Anterior cingulate cortex (tissue), 58 donors: ENCODE data around the gene MEIS2.

Source experiments
- DNase-seq, 58 donors: peaks; one replicate each; lab custom pipeline; 2025; lab: John Stamatoyannopoulos, UW

Gene MEIS2

DNA sequence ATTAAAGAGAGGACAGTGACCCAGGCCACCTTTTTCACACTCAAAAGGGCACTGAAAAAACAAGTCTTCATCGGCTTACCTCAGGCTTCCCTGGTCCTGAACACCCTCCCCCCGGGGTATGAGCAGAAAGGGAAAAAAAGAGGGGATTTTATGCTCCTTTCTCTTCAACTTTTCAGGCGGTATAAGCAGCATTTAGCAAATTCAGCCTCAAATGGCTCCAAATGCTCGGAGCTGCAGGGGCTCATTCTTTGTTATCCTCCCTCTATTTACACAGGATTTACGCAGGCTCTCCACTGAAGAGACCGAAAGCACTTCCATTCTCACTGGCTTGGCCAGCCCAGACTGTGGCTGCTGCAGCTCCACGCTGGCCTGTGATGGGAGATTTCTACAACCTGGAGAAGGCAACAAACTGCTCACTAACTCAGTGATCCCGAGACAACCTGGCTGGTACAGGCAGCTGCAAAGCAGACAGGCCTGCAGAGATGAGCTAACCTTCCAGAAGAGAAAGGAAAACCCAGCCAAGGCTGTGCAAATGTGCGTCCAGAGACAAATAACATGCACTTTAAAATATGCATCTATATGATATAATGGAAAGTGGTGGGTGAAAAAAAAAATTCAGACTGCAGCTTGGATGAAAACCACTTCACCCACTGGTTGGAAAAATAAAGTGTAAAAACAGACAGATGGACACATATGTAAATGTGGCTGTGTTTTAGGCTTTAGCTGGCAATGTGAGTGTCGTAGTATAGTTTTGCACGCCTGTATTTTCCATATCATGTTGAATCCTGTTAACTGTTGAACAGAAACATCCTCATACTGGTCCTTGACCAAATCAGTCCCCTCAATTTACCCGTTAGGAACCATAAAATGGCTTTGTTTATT lies 54.2 kb downstream of the MEIS2 start:
- DNase-seq = peak in 26 of 58 donors; percentile 0 to 41 (median 17)

DNA sequence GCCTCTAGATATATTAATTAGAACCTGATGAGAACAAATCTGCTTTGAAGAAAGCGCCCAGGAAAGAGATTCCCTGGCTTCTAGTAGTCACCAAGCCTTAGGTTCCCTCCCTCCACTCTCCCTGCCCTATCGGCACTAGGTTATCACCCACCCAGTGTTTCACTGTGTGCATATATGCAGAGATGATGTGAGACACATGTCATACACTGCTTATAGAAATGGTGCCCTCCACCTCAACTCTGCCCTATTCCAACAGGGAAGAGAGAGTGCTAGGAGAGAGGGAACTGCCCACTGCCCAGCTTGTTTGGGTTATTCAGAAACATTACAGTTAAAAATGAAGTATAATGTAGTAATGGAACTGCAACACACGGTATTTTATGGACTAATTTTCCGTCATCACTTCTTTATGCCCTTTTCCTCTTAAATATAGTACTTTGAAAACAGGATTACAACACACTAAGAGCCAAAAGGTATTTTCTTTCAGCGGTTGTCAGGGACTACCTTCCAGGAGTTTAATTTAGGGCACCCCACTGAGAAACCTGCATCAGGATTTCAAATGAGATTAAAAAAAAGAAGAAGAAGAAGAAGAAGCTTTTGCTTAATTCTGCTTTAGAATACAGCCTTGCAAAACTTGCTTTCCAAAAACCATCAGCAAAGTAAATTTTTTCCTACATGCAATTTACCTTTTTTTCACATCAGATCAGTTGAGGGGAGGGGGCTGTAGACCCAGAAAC lies 55.3 kb downstream of the MEIS2 start:
- DNase-seq = no peak

DNA sequence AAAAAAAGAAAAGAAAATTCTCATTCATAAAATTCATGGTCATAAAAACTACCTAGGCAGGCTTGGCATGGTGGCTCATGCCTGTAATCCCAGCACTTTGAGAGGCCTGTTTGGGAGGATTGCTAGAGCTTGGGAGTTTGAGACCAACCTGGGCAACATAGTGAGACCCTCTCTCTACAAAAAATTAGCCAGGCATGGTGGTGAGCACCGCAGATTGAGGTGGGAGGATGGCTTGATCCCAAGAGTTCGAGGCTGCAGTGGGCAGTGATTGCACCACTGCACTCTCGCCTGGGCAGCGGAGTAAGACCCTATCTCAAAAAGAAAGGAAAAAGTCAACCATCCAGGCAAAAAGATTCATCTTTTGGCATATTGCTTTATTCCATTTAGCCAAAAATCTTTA lies 58.5 kb downstream of the MEIS2 start:
- DNase-seq = no peak

DNA sequence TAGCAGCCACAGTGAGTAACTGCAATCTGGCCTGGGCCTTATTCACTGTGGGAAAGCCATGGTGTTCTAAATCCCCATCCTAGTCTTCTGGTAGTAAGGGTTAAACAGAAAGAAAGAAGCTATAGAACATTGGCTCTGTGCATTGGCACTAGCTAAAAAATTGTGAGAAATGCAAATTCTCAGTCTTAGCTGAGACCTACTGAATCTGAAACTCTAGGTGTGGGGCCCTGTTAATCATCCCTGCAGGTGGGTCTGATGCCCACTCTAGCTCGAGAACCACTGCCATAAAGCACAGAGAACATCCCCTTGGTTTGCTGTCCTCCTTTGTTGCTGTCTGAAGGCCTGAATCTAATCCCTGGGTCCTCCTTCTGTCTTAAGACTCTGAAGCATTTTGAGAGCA lies 59.3 kb downstream of the MEIS2 start:
- no peak for DNase-seq

DNA sequence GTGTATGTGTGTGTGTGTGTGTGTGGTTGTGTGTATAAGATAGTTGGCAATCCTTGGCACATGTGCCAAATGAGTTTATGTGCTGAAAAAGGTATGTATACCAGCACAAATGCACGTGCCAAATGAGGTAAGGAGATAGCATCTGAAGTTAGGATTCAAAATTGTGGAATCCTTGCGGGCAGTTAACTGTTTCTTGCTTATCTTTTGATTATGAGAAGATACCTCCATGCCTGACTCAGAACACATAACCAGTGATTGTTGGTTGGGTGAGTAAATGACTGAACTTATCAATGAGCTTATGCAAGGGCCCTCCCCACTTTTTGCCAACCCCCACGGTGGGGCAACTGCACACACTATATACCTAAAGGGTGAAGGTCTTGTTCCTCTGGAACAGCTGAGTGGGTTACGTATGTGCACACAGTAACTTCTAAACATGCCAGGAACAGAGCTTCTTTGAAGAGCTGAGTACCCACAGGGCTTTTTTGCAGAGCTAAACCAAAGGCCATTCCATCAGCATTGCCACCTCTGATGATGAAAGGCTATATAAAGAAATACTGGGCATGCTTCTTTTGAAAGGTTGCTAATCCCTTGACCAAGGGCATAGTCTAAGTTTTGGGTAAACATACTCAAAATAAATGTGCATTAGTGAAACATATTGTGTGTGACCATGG lies 60.1 kb downstream of the MEIS2 start:
- no peak for DNase-seq

DNA sequence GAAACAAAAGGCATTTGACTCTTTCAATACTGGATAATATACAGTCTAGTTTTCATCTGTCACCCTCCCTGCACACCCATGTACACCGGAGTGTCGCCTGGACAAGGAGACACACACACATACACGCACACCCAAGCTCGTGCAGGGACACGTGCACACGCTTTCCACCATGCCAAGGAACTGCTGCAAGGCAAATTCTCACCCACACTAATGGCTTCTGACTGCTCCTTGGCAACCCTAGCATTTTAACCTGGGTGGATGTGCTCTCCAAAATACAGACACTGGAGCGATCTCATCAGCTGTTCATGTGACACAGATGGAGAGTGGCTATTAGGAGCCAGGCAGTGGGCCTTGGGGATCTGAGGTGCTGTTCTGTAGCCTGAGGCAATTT lies 61.6 kb downstream of the MEIS2 start:
- DNase-seq = no peak

DNA sequence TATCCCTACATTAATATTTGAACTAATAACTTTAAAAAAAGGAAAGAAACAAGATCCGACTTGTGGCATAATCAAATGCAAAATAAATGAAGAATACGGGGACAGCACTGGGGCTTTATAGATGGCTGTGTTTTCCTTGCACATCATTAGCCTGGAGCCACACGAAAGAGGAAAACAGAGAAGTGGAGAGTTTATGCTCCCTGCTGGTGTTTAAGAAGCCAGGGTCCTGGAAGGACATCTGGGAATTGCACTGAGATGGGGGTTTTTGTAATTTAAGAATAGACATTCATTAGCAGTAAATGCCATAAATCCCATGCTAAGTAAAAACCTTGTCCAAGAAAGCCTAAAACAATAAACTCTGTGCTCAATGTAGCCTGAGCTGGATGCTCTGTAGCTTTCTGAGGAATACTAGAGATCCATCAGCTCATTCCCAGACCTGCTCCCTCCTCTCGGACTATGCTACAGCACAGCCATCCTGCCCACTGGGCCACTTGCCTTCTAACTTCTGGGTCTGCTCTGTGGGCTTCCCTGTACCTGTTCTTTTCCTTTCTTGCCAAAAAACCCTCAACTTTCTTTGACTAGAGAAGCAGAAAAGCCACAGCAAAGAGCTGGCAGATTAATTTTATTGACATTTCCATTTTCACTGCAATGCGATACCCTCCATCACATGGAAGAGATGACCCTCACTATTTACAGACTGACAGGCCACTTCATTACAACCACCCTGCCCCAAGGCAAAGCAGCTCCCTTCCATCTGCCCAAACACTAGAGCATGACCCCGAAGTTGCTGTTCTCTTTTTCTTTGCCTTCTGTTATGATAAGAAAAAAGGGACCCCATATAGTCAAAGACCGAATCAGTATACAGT lies 62.3 kb downstream of the MEIS2 start:
- no peak for DNase-seq

DNA sequence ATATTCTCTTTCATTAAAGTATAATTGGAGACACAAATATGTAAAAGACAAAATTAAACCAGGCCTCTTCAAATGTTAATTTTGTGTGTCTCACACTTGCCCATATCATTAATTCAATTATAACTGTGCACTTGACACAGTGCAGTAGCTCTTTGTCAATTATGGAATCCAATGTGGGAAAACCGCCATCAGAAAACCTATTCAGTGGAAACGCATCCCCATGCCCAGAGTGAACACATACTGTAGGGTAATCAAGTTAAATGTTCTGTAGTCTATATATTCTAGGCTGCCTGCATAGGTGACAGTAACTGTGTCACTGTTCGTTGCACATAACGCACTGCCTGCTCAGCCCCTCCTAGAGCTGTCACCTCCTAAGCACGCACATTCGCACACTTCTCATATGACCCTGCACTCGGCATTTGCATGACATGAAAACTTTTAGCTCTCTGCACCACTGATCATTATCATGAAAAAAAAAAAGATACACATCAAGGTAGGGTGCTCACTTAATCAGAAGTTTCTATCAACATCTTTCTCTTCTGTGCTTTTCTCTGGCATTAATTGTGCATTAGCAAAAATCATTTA lies 63.2 kb downstream of the MEIS2 start:
- no peak for DNase-seq

DNA sequence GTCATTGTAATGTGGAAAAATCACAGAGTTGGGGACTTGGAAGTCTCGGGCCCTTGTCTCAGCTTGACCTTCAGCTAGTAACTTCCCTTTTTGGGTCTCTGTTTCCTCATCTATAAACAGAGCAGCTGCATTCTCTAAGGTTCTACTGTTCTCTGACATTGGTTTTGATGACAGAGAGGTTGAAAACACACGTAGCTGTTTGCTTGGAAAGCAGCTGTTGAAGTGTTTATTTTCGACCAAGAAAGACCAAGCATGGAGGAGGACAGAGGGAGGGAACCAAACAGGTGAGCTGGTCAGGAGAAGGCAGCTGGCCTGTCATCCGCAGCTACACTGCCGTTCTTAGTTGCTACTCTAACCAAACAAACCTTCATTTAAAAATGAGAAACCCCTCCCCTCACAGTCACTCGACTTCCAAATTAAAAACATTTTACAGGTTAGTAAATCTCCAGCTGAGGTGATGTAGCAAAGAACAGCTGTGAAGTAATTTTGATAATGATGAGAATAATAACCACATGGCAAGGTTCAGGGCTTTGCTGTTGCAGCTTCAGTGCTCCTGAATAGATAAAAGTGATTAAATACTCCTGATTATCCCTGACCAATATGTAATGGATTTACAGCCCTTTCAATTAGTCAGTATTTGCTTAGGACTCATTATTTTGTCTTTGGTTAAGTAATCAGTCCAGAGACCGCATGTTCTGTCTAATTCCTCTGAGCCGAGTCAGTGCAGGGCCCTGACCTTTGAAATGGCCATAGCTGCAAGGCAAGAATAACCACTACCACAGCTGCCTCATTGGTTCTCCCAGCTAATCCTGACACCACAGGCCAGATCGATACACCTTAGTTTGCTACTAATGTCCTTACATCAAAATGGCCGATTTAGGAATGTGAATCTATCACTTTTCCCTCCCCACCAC lies 65.3 kb downstream of the MEIS2 start:
- DNase-seq = no peak

DNA sequence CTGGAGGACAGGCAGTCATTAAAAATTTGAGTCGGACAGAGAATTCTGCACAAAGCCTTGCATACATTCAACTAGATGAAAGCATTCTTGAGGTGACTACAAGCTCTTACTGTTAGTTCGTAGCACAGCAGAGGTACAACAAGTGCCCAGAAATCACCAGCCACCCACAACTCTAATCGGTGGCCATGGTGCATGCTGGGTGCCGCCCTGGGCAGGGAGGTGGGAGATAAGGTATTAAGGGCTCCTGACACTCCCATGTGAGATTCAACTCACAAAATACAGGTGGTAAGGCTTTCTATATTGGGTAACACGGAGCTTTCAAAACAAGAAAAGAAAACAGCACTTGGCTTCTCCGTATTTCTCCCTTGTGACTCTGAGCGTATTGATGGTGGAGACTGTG lies 66.0 kb downstream of the MEIS2 start:
- no peak for DNase-seq

DNA sequence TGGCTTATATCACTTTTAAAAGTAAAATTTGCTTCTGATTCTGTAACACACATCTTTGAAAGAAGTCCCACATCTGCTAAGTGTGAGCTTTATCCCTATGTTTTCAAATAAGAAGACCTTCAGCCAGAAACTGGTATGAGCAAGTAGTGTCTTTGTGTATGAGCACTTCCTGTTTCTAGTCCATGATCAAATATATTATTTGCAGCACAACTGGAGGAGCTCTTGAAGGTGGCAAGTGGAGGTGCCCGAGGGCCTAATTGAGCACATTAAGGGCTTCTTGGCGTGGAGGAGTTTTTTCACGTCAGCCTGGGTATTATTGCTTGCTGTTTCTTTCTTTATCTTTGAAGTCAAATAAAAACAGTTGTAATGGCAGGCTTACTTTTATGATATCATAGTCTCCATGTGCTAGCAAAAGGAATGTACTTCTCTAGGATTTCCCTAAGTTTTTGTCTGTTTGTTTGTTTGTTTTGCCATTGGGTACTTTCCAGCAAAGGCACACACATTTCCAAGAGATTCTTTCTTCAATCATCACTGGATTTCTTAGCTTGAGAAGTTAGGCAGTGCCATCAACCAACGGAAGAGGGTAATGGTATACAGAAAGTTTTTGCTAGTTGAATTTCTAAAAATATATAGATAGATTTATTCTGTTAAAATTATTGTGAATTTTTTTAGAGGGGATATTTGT lies 68.1 kb downstream of the MEIS2 start:
- no peak for DNase-seq

DNA sequence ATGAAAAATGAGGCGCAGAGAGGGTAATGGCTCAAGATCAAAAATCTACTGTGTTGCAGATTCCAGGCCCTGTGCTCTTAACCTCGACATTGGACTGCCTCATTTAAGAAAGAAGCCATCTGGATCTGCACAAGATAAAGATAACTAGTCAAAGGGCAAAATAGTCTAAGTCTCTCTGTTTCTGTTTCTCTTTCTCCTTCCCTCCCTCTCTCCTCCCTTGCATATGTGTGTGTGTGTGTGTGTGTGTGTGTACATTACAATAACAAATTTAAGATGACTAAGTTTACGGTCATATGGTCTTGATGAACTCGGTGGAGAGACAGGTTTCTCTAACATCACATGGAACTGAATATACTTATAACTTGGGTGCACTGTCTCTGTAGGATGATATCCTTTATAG lies 69.2 kb downstream of the MEIS2 start:
- DNase-seq = no peak

DNA sequence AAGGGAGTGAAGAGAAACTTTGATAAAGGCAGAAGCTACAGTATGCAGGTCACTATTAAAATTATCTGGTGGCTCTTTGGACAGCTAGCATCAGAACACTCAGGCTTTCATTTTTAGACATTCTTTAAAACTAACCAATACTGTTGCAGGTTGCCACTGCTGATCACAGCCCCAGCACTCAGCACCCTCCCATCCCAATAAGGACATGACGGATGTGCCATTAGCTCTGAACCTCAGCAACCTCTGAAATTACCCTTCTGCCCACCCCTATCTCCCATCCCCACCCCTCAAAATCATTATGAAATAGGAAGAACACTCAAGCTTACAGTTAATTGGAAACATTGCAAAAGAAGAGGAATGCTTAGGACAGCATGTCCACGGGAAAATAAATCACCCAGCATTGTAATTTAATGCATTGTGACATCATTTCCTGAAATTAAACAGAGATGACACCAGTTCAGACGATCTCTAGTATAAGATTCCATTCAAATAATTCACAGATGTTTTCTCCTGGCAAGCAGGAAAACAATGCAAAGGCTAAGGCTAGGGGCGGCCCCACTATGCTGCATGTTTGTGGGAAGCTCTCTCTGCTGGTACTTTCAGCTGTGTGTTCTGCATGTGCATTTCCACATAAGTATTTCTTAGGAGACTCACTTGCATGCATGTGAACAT lies 71.6 kb downstream of the MEIS2 start:
- DNase-seq = no peak

DNA sequence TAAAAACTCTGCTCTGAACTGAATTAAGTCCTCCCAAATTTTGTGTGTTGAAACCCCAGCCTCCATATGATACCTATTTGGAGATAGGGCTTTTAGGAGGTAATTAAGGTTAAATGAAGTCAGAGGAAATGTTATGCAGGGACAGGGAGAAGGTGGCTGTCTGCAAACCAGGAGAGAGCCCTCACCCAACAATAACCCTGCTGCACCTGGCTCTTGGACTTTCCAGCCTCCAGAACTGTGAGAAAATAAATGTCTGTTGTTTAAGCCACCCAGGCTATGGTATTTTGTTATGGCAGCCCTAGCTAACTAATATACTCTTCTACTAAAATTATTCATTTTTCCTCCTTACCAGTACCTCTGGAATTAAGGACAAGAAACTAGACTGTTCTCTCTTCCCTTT lies 79.5 kb downstream of the MEIS2 start:
- no peak for DNase-seq

DNA sequence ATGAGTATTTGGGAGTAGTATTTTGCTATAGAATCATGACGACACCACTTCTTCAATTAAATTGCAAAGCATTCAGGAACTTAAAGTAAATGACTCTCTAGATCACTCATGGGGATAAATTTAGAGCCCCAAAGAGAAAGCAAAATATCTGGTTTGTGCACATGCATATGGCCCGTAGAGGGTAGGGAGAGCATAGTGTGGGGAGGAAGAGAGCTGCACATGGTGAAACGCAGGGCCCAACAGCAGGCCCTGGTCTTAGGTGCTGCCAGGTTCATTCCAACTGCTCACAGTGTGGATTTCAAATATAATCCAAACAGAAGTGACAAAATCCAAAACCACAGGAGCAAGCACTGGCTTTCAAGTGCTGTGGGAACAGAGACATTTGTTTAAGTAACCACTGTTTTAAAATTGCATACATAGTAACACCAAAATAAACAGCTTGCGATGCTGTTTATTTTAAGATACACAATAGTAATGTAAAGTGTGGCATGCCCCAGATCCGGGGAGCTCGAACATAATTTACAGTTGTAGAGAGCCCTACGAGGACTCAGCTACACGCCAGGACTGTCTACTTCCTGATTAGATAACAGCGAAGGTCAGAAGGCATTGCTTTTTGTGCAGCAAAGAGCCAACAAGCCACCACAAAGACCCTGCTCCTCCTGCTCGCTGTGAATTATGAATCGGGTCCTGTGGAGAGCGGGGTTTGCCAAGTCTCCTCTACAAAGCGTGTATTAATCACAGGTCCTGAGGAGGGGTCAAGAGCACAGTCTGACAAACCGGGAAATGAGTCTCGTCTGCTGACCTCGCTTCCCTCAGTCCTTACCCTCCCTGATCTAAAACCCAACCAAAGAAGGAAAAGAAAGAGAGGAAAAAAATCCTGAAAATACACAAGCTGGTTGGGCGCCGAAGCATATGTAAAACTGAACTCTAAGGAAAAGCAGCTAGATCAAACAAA lies 80.6 kb downstream of the MEIS2 start:
- DNase-seq = no peak

DNA sequence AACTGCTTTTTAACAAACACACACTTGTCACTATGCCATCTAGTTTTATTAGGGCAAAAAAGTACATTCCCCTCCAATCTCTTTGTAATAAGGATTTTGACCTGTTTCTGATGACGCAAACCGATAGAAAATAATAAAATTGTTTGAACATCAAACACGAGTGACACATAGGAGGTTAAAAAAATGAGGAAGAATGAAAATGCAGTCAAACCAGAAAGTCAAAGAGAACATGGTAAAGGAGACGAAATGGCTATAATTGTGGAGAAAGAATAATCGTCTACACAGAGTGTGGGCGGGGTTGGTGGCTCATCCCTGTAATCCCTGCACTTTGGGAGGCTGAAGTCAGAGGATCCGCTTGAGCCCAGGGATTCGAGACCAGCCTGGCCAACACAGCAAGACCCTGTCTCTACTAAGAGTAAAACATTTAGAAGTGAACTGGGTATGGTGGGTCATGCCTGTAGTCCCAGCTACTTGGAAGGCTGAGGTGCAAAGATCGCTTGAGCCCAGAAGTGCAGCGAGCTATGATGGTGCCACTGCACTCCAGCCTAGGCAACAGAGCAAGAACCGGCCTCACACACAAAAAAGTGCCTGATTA lies 83.2 kb downstream of the MEIS2 start:
- DNase-seq = no peak
